Mononuclear cell (primary cell): ENCODE data around the gene MUC4. TPM values are rescaled to one million over a fixed set of nuclear protein-coding genes. Genes with fewer than 3 reads are reported as not detected.

Experiments used
- total RNA-seq: library from RNA; depleted of rRNA; stranded (reverse); fragments of >200 nt; gene quantifications from one replicate; pipeline ENCODE4 v1.2.3, GENCODE V29; 2012

MUC4 gene
- total RNA-seq, 1 donor, result under 0.01 TPM

Other genes starting within 250 kb of the MUC4 start
- not detected for gene APOD, start 228.0 kb downstream of the MUC4 start, total RNA-seq
- gene MUC20, start 91.0 kb downstream of the MUC4 start, total RNA-seq, result 0.84 TPM
- gene TNK2, start 96.6 kb upstream of the MUC4 start, total RNA-seq, result 36.4 TPM